Gastroesophageal sphincter (tissue), 4 donors: ENCODE measurements around the gene DYNC1I1. TPM values are rescaled to one million over a fixed set of nuclear protein-coding genes. Genes with fewer than 3 reads are reported as not detected.
"Not testable (repeated sequence)": the region's sequence is repeated elsewhere in the genome, so short reads cannot be mapped to it uniquely, and the experiment has no call there.

ENCODE experiments used
- ATAC-seq: fragments of 150-250 bp; one replicate; pipeline ENCODE4 v1.9.1; 2016; ENCODE audit warnings: mild to moderate bottlenecking, moderate library complexity
- H3K27ac ChIP-seq, 4 donors: fragments of 200-600 bp; sonication (generic) in 3 of 4; 1 replicate in 3 of 4; 2 replicates in 1 of 4; pipeline ENCODE4 v1.5.1; 2016 to 2019
- H3K27me3 ChIP-seq: fragments of 200-600 bp; sonication (generic); one replicate; pipeline ENCODE4 v1.5.1; 2019
- H3K36me3 ChIP-seq, 2 donors: fragments of 200-600 bp; sonication (generic); one replicate each; pipeline ENCODE4 v1.5.1; 2019; ENCODE audit warnings: control low read depth in 1 of 2
- H3K4me1 ChIP-seq, 3 donors: fragments of 200-600 bp; sonication (generic); 1 replicate in 2 of 3; 2 replicates in 1 of 3; pipeline ENCODE4 v1.5.1; 2016 to 2019; ENCODE audit warnings: control low read depth in 2 of 3
- H3K4me3 ChIP-seq, 2 donors: fragments of 200-600 bp; sonication (generic); one replicate each; pipeline ENCODE4 v1.5.1; 2019; ENCODE audit warnings: mild to moderate bottlenecking in 1 of 2, moderate library complexity in 1 of 2
- H3K9me3 ChIP-seq, 3 donors: fragments of 200-600 bp; sonication (generic); one replicate each; pipeline ENCODE4 v1.5.1; 2017 to 2019; ENCODE audit warnings: control low read depth in 2 of 3
- EP300 ChIP-seq: sonication (generic); formaldehyde crosslinking; IDR thresholded peaks from one replicate; pipeline ENCODE4 v1.6.1; 2017; ENCODE audit warnings: antibody characterized with exemption, mild to moderate bottlenecking
- POLR2A ChIP-seq, 2 donors: fragments of 450-650 bp; IDR thresholded peaks; one replicate each; pipeline ENCODE4 v1.6.1; 2017; ENCODE audit warnings: antibody characterized with exemption in 2 of 2, mild to moderate bottlenecking in 2 of 2, moderate library complexity in 1 of 2
- POLR2AphosphoS5 ChIP-seq: sonication (generic); formaldehyde crosslinking; IDR thresholded peaks from one replicate; pipeline ENCODE4 v1.6.1; 2017; ENCODE audit warnings: antibody characterized with exemption
- WGBS, 2 donors: methylation state at CpG; one replicate each; pipeline ENCODE4 v1.1.5; 2018; ENCODE audit warnings: low coverage in 1 of 2; 5-methylcytosine and 5-hydroxymethylcytosine counted together
- total RNA-seq, 4 donors: library from RNA; depleted of rRNA; stranded (reverse); fragments of >200 nt; gene quantifications; one replicate each; pipeline ENCODE4 v1.1.0, GENCODE V29; 2016
- TF ChIP-seq, protein P1 (sequence below), 4 experiments: fragments of 200-600 bp in 2 of 4; fragments of 450-650 bp in 2 of 4; sonication (generic) in 1 of 4; IDR thresholded peaks; one replicate each; pipeline ENCODE4 v1.5.1; 2017 to 2019; ENCODE audit warnings: antibody characterized with exemption in 4 of 4, mild to moderate bottlenecking in 2 of 4, moderate library complexity in 2 of 4

DYNC1I1 gene
- total RNA-seq, 4 donors from 2014 or later, result 7.6 to 23.8 (median 18.2) TPM

DNA sequence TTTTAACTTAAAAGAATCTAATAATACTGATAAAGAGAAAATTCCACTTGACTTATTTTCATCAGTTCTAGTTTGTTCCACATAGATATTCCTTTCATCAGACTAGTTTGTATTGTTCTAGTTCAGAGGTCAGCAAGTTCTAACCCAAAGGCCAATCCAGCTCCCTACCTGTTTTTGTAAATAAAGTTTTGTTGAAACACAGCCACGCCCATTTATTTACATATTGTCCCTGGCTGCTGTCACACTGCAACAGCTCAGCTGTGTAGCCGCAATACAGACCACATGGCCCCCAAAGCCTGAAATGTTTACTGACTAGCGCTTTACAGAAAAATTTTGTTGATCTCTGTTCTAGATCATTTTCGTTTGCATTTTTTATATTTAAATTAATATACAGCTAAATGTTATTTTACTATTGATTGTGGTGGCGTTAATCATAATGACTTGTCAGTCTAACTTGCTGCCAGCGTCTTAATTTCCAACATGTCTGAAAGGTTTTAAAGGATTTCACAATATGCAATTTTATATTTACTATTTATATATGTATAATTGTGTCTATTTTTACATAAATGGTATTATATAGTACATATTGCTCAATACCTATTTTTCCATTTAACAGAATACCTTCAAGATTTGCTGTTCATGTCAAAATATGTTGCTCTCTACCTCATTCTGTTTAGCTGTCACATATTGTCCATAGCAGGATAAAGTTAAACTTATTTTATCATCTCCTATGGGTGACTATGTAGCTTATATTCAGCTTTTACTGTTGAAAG lies 159.3 kb downstream of the DYNC1I1 start:
- Histone ChIP-seq H3K36me3 (no peaks in the 10 kb centered on the region), H3K9me3 (no peaks in the 10 kb centered on the region), H3K27me3 (no peaks in the 10 kb centered on the region), H3K27ac (no peak overlapping the region), H3K4me1 (no peaks in the 10 kb centered on the region), H3K4me3 (no peak overlapping the region)
- ATAC-seq, result no peak
- 80 to 94% methylated on average over 5 to 6 of the region's 6 CpGs for whole genome bisulfite sequencing, 2 donors
- TF ChIP-seq, protein P1, sequence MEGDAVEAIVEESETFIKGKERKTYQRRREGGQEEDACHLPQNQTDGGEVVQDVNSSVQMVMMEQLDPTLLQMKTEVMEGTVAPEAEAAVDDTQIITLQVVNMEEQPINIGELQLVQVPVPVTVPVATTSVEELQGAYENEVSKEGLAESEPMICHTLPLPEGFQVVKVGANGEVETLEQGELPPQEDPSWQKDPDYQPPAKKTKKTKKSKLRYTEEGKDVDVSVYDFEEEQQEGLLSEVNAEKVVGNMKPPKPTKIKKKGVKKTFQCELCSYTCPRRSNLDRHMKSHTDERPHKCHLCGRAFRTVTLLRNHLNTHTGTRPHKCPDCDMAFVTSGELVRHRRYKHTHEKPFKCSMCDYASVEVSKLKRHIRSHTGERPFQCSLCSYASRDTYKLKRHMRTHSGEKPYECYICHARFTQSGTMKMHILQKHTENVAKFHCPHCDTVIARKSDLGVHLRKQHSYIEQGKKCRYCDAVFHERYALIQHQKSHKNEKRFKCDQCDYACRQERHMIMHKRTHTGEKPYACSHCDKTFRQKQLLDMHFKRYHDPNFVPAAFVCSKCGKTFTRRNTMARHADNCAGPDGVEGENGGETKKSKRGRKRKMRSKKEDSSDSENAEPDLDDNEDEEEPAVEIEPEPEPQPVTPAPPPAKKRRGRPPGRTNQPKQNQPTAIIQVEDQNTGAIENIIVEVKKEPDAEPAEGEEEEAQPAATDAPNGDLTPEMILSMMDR (IDR thresholded peaks at IDR 0.05), result no peak
- TF ChIP-seq EP300 (no peak), POLR2A (IDR thresholded peaks at IDR 0.05) (no peak), POLR2AphosphoS5 (no peak)

DNA sequence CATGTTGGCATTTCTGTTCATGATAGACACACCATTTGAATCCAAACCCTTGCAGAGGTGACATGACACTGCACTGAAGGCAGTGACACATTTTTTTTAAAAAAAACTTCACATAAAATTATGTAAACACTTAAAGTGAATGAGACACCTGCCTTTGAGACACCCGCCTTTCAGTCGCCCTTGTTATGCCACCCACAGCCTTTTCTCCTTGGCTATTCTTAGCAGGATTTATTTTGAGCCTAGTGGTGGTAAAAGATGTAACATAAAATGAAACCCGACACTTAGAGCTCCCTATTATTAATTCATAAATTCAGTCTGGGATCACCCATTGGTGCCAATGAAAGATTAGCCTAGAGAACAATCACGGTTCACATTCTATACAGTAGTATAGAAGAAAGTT lies 161.3 kb downstream of the DYNC1I1 start:
- WGBS, 2 donors, result 52 to 61% methylated on average over 4 of the region's 4 CpGs
- no peak for ATAC-seq
- Histone ChIP-seq H3K27ac (no peak overlapping the region), H3K36me3 (no peaks in the 10 kb centered on the region), H3K9me3 (no peaks in the 10 kb centered on the region), H3K4me3 (no peak overlapping the region), H3K4me1 (no peaks in the 10 kb centered on the region), H3K27me3 (no peaks in the 10 kb centered on the region)
- TF ChIP-seq EP300 (no peak), POLR2AphosphoS5 (no peak), POLR2A (IDR thresholded peaks at IDR 0.05) (no peak)
- TF ChIP-seq, protein P1 (IDR thresholded peaks at IDR 0.05), result no peak

DNA sequence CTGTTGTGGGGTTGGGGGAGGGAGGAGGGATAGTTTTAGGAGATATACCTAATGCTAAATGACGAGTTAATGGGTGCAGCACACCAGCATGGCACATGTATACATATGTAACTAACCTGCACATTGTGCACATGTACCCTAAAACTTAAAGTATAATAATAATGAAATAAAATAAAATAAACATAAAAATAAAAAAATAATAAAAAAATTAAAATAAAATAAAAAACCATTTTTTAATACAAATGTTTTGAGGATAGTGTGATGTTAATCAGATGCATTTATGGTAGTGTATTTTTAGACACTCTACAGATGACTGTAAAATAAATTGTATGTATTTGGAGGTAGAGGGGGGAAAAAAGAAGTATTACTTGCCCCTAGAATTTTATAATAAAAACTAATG lies 172.5 kb downstream of the DYNC1I1 start:
- H3K4me3 ChIP-seq, H3K4me1 ChIP-seq, ATAC-seq, H3K27me3 ChIP-seq, H3K36me3 ChIP-seq, H3K9me3 ChIP-seq, H3K27ac ChIP-seq: not testable (repeated sequence)
- no CpG with 5 or more reads among the region's 1 CpG for WGBS, 2 donors

DNA sequence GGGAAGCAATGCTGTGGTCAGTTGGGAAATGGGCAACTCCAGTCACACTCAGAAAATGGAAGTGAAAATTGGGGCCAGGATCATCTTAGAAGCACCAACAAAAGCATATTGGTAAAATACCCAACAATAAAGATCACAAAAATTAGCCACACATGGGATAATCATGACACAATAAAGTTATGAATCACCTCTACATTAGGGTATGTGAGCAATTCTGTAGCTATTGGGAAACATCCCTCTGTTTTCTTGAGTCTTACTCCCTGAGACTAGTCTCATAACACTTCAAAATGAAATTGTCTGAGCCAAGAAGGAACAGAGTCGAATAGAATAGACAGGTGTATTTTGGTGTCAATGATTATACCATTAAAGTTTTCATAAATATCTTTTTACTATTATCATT lies 178.3 kb downstream of the DYNC1I1 start:
- no peak for ATAC-seq
- no peak for TF ChIP-seq EP300
- TF ChIP-seq POLR2AphosphoS5, result no peak
- no peak for TF ChIP-seq POLR2A (IDR thresholded peaks at IDR 0.05)
- TF ChIP-seq, protein P1 (IDR thresholded peaks at IDR 0.05), result no peak
- Histone ChIP-seq H3K27me3 (no peaks in the 10 kb centered on the region), H3K4me1 (no peaks in the 10 kb centered on the region), H3K4me3 (no peak overlapping the region), H3K36me3 (no peaks in the 10 kb centered on the region), H3K27ac (no peak overlapping the region), H3K9me3 (no peaks in the 10 kb centered on the region)
- WGBS, 2 donors, result 82 to 86% methylated on average over 1 of the region's 1 CpG

DNA sequence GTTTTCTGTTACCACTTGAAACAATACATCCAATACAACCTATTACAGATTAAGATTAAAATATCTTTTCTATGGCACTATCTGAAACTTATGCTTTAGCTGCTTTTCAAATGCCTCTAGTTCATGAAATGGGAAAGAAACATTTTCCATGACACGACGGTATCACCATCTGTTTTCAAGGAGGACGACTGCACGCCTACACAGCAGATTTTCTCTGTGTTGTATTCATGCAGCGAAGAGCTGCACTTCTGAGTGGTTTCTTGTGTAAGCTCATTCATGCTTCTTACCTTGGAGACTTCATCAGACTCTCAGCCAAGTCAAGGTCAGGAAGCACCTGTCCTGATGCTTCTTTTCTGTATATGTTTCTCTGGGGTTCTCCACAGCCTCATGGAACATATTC lies 179.2 kb downstream of the DYNC1I1 start:
- no peaks in the 10 kb centered on the region for H3K36me3 ChIP-seq
- TF ChIP-seq POLR2AphosphoS5 (no peak), EP300 (no peak), POLR2A (IDR thresholded peaks at IDR 0.05) (no peak)
- TF ChIP-seq, protein P1 (IDR thresholded peaks at IDR 0.05), result no peak
- no peak overlapping the region for H3K4me3 ChIP-seq
- no peak overlapping the region for H3K27ac ChIP-seq
- 69 to 91% methylated on average over 5 of the region's 5 CpGs for WGBS, 2 donors
- ATAC-seq, result no peak
- no peaks in the 10 kb centered on the region for H3K27me3 ChIP-seq
- no peaks in the 10 kb centered on the region for H3K9me3 ChIP-seq
- H3K4me1 ChIP-seq, result no peaks in the 10 kb centered on the region
